Stimulated activated CD8-positive, alpha-beta memory T cell treated with anti-CD3 and anti-CD28 coated beads, Interleukin-4, amount 100 ng/mL, for 1 hour (primary cell): Measurements from ENCODE around the gene UAP1.

Experiments
- DNase-seq, 2 donors: peaks; one replicate each; pipeline ENCODE4 v3.0.0-alpha.2; 2020; ENCODE audit warnings: low read depth in 2 of 2, low spot score in 1 of 2

The UAP1 gene

DNA sequence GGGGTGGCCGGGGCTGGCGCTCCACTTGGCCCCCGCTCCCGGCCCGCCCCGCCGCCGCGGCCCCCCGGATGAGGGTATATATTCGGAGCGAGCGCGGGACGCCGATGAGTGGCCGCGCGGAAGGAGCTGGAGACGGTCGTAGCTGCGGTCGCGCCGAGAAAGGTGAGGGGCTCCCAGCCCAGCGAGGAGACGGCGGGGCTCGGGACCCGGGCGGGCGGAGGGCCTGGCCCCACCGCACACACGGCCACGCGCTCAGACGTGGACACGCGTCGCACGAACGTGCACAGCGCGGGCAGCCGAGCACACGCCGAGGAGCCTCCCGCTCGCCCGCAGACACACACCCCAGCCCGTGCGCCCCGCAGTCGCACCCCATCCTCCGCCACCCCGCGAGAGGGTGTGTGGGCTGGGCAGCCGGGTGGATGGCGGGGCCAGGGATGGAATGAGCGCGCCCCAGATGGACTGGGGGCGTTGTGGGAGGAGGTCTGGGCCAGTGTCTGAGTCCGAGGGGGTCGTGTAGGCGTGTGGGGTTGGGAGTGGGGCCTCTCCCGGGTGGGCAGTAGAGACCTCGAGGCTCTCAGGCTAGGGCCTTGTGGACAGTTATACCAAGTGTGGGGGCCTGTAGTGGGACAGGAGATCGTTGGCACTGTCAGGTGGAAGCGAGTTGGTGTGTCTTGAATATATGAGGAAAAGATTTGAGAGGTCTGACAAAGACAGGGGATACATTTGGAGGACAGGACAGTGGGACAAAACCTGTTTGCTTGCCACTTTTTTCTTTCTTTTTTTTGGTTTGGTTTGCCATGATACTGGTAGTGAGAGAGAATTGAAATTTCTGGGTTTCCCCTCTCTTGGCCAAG lies at the start of gene UAP1:
Gene UAP1, plus strand, starts transcription at position 107 of the 854 bp plus-strand sequence. CDS start 4,347 bp downstream, outside the sequence.
- no peak for DNase-seq

DNA sequence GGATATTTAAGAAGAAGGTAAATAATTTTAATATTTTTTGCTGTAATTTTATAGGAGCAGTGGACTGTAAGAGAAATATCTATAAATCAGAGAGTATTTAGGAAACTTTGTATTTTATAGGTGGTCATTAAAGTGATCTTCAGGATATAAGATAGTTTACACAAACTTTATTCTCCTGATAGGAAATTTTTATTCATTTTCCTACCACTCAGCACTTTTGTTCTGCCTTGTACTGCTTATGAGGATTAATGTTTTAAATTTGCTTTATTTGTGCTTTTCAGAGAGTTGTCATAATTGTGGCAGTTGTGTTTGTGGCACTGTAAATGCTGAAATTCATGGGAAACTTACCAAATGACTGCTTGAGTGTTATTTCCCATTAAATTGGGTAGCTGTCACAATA lies 34.2 kb upstream of the UAP1 start:
- DNase-seq: no peak

DNA sequence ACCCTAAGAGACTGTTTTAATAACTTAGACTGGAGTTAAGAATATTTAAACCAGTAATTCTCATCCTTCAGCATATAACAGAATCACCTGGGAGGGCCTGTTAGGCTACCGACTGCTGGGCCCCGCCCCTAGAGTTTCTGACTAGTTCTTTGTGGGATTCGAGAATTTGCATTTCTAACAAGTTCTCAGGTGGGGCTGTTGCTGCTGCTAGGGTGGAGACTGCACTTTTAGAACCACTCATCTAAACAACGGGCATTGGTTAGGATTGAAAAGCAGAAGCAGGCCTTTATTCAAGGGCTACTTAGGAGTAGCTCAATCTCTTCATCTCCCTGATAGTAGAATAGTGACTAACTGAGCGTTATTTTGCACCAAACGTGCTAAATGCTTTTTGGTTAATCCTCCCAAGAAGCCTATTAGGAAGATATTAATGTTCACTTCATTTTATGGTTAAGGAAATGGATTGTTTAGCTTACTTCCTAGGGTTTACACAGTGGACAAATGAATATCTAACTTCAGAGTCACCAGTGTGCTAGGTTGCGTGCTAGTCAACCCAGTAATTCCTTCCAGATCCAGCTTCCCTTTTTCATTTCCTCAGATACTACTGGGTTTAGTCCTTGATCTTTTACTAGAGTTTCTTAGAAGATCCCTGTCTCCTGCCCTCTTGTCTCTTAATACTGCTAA lies 31.1 kb upstream of the UAP1 start:
- DNase-seq: no peak

DNA sequence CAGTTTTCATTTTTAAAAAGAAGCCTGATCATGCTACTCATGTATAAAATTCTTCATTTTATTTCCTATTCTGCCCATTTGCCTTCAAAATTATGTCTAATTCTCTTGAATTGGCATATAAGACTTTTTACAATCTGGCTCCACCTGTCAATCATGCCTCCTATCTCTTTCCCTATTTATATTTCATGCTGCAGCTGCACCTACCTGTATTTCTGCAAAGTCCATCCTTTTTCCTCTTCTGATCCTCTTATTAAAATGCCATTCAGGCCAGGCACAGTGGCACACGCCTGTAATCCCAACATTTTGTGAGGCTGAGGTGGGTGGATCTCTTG lies 30.6 kb upstream of the UAP1 start:
- no peak for DNase-seq

- no peak for DNase-seq
Measured at GRCh38 chr1:162535501-162535900, 26.0 kb upstream of the UAP1 start.

DNA sequence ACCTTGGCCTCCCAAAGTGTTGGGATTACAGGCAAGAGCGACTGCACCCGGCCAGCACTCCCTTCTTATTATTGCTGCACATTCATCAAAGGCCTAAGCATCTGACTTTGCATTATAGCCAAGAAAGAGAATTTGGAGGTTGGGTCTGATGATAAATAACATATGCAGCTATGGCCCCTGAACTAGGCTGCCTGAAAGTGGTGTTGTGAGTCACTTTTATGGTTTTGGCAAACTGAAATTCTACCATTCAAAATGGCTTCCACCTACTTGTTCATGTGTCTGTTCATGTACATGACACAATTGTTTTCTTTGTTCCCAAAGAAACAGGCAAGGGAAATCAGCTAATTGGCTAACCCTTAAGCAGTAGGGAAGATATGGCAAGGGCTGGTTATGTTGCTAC lies 25.0 kb upstream of the UAP1 start:
- DNase-seq: no peak

DNA sequence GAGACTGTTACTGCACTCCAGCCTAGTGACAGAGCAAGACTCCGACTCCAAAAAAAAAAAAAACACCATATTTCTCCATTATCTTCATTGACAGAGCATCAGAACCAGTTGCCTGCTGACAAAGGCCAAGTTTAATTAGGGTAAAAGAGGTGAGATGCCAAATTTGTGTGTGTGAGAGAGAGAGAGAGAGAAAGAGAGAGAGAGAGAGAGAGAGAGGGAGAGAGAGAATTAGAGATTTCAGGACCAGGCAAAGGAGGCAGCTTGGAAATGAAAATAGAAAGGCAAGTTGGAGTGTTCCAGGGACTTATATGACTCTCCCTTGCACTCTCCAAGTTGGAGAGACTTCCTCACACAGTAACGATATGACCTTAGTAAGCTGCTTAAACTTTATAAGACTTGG lies 24.3 kb upstream of the UAP1 start:
- DNase-seq: no peak

GRCh38 chr1:162538815-162539431 lies 22.6 kb upstream of the UAP1 start:
- DNase-seq: no peak

GRCh38 chr1:162541619-162542141 lies 19.8 kb upstream of the UAP1 start:
- DNase-seq: no peak

- DNase-seq: no peak
Measured at GRCh38 chr1:162543228-162543627, 18.3 kb upstream of the UAP1 start.

GRCh38 chr1:162548170-162548569 lies 13.4 kb upstream of the UAP1 start:
- peak in 1 of 2 donors; percentile 4 for DNase-seq

DNA sequence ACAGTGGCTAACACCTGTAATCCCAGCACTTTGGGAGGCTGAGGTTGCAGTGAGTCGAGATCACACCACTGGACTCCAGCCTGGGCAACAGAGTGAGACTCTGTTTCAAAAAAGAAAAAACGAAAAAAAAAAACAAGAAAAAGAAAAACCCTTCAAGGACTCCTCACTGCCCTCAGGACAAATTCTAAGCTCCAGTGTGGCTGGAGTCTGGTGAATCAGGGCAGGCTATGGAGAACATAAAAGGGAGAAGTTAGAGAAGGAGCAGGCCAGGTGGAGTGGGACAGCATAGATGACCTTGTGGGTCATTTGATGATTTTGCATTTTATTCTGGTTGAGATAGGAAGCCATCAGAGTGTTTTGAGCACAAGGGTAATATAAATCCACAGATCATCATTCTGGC lies 12.5 kb upstream of the UAP1 start:
- no peak for DNase-seq

GRCh38 chr1:162550925-162551324 lies 10.6 kb upstream of the UAP1 start:
- no peak for DNase-seq

DNA sequence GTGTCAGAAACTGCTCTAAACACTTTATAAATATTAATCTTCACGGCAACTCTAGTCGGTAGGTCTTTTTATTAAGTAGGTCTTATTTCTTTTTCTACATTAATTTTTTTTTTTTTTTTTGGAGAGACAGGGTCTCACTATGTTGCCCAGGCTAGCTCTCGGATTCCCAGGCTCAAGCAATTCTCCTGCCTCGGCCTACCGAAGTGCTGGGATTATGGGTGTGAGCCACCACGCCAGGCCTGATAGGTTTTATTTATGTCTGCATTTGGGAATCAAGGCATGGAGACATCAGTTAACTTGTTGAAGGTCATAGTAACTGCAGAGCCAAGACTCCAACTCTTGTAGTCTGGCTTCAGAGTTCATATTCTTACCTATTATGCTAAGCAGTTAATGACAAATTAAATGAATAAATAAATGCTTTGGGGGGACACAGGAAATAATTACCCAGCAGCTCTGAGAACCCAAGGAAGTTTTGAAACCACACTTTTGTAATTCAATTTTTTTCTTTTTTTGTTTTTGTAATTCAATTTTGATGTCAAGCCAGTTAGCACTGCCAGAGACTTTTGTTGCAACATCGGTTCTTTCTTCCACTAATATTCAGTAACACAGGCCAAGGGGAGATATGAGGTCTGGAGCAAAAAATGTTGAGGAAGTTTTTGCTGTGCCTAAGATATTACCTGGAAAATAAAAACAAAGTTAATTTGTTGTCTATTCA lies 9.4 kb upstream of the UAP1 start:
- no peak for DNase-seq

- DNase-seq: no peak
Measured at GRCh38 chr1:162552684-162553252, 8.8 kb upstream of the UAP1 start.

DNA sequence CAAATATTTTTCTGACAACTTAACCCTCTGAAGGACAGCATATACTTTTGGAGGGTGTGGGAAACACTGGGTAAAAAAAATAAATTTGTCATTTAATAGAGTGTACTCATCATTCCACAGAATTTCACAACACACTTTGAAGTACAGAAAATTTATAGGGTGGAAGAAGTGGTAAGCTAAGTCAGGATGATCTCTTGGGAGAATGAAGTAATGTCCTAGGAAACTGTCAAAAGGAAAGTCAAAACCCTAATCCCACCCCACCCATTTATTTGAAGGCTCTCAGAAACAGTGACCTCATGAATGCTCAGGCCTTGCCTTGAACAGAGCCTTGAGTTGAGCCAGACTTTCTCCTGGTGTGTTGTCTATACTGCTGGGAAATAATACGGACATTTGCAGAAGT lies 7.3 kb upstream of the UAP1 start:
- DNase-seq: no peak

- DNase-seq: no peak
Measured at GRCh38 chr1:162557536-162557935, 4.0 kb upstream of the UAP1 start.

- no peak for DNase-seq
Measured at GRCh38 chr1:162560303-162561036, 1.1 kb upstream of the UAP1 start.

- DNase-seq: peak; percentile 94 to 95
Measured at GRCh38 chr1:162561037-162561615, 396 bp upstream of the UAP1 start.

GRCh38 chr1:162562470-162562828 lies 927 bp downstream of the UAP1 start:
- no peak for DNase-seq
